ENCODE results near the gene ASPSCR1. TPM values are rescaled to one million over a fixed set of nuclear protein-coding genes. Genes with fewer than 3 reads are reported as not detected.
A peak's percentile ranks its signal among the peaks of the same experiment; 100 is the strongest.

The ASPSCR1 gene
- total and polyA plus RNA-seq, 2 of the 4 experiments (the other 2 are of a cell fraction) = 7.2 to 17.2 TPM

DNA sequence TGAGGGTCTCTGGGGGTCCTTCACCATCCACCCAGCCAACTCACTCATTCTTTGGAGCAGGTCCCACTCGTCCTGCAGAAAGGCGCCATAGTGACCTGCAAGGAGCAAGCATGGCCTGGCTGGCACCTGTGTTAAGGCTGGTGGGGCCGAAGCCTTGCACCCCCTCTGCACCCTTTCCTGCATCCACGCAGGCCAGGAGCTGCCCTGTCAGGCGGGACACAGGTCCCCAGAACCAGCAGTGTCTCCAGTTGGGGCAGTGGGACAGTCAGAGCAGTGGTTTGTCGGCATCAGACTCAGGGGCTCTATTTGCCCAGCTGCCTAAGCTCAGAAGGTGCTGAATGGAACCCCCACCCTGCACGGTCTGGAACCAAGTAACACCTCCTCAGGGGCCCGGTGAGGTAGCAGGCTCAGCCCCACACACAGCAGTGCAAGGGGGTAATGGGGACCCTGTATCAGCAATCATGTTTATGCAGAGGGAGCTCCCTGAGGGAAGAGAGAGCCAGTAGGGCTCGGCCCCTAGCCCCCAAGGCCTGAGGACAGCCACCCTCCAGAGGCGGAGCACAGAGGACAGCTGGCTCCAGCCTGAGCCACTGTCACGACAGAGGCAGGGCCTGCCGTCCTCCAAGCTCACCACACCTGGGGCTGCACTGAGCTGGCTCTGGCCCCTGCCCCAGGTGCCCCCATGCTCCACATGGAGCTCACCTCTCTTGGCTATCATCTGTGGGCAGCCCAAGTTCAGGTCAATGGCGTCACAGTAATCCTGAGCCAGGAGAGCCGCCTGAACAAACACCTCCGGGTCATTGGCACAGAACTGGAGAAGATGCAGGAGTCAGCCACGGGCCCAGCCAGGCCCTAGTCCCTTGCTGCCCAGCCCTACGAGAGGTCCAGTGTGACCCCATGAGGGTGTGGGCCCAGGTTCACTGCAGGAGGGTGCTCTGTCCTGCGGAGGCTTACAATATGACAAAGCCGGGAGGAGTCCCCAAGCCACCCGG, 86.3 kb downstream of the ASPSCR1 start:
- BruUV-seq (replicated peaks) = no TSS peak
- no peak overlapping the region for H4K8ac ChIP-seq (ENCODE audit: low read depth in 2 of 2, low read length in 2 of 2)
- no peak overlapping the region for H3K4me2 ChIP-seq (ENCODE audit: low read depth, low read length)
- no peak overlapping the region for H3K9ac ChIP-seq (ENCODE audit: low read depth, low read length)
- no peak overlapping the region for H2BK20ac ChIP-seq (ENCODE audit: low read depth, low read length)
- no peak overlapping the region for H2AK5ac ChIP-seq (ENCODE audit: low read depth, low read length)
- H2BK5ac ChIP-seq (ENCODE audit: low read depth, low read length, poor library complexity, severe bottlenecking) = no peak overlapping the region
- ChIA-PET CTCF (no interaction called here), POLR2A (ENCODE audit: unreplicated experiment) (no interaction called here)
- H3K18ac ChIP-seq (ENCODE audit: low read depth, low read length) = no peak overlapping the region
- H2BK120ac ChIP-seq (ENCODE audit: low read depth, low read length) = no peak overlapping the region
- in situ Hi-C loops (cut with MboI; ENCODE audit: low sequenced_read_pairs) (no loop called here), dilution Hi-C loops (cut with HindIII; ENCODE audit: low sequenced_read_pairs, unreplicated experiment) (no loop called here), intact Hi-C loops (cut with micrococcal nuclease) (no loop called here)
- peak overlapping the region; percentile 24 for H2AK9ac ChIP-seq (replicated peaks; ENCODE audit: low read depth, low read length, poor library complexity)
- H3K9me1 ChIP-seq (ENCODE audit: insufficient read depth, low read length) = no peaks in the 10 kb centered on the region; the same call in 1 of the 2 replicates
- no peak overlapping the region for H4K5ac ChIP-seq (ENCODE audit: low read depth, low read length)
- no peak overlapping the region for H2BK15ac ChIP-seq (ENCODE audit: low read depth, low read length)
- H3K14ac ChIP-seq (replicated peaks; ENCODE audit: low read depth, low read length) = no peak overlapping the region
- no peak for DNase-seq
- H3K79me1 ChIP-seq (ENCODE audit: low read depth in 1 of 2, low read length in 2 of 2) = peaks cover 5 to 36% of the 10 kb centered on the region in 2 experiments; a peak in 3 of 4 replicates
- H3K4ac ChIP-seq (ENCODE audit: low read depth, low read length) = no peak overlapping the region
- H2AFZ ChIP-seq (replicated peaks; ENCODE audit: low read length, poor library complexity) = peak overlapping the region; percentile 21
- H3K27ac ChIP-seq (ENCODE audit: insufficient read depth, low read length) = no peak overlapping the region
- peaks cover 3% of the 10 kb centered on the region; the same call in 1 of the 2 replicates for H4K20me1 ChIP-seq (ENCODE audit: insufficient read depth, low read length)
- no peaks in the 10 kb centered on the region for H3K27me3 ChIP-seq (ENCODE audit: control insufficient read depth, insufficient read depth, low read length)
- no peaks in the 10 kb centered on the region for H3K9me3 ChIP-seq (ENCODE audit: control insufficient read depth, insufficient read depth, low read length)
- H3K4me1 ChIP-seq (ENCODE audit: control insufficient read depth, insufficient read depth, low read length) = peaks cover 10% of the 10 kb centered on the region
- 90% methylated on average over 10 of the region's 20 CpGs; no CpG with 5 or more reads in 1 of the 2 experiments for WGBS, 2 experiments (ENCODE audit: extremely low coverage in 2 of 2, insufficient read length in 1 of 2)
- no peak for TF ChIP-seq MAFK (IDR thresholded peaks at IDR 0.05; ENCODE audit: low read depth, low read length)
- no peak for TF ChIP-seq CEBPB (IDR thresholded peaks at IDR 0.05; ENCODE audit: low read depth, low read length)
- TF ChIP-seq MXI1 (IDR thresholded peaks at IDR 0.05; ENCODE audit: borderline replicate concordance, low read depth, low read length) = no peak
- no peak for TF ChIP-seq RCOR1 (IDR thresholded peaks at IDR 0.05; ENCODE audit: insufficient replicate concordance, low read length)
- TF ChIP-seq FOS (IDR thresholded peaks at IDR 0.05; ENCODE audit: low read depth, low read length) = no peak
- TF ChIP-seq BHLHE40 (IDR thresholded peaks at IDR 0.05; ENCODE audit: low read depth, low read length) = no peak
- no peak for TF ChIP-seq CHD1 (IDR thresholded peaks at IDR 0.05; ENCODE audit: low read depth, low read length)
- TF ChIP-seq USF2 (IDR thresholded peaks at IDR 0.05; ENCODE audit: low read depth, low read length) = no peak
- no peak for TF ChIP-seq POLR2A (IDR thresholded peaks at IDR 0.05; ENCODE audit: low read depth, low read length)
- H4K91ac ChIP-seq (ENCODE audit: insufficient read depth, low read depth, low read length) = no peak overlapping the region
- H3K56ac ChIP-seq (ENCODE audit: extremely low read depth, insufficient read depth, low read length) = no peak overlapping the region
- H3K4me3 ChIP-seq (ENCODE audit: insufficient read depth, low read depth, low read length) = no peak overlapping the region
- ATAC-seq (ENCODE audit: low read depth) = no peak
- H3K36me3 ChIP-seq (ENCODE audit: control insufficient read depth, insufficient read depth, low read length) = peaks cover 42% of the 10 kb centered on the region
- H3K23ac ChIP-seq (ENCODE audit: low read depth, low read length) = no peak overlapping the region
